ENCODE measurements around the gene NFATC3.

GRCh38 chr16:68263559-68264127, 178.5 kb downstream of the NFATC3 start:
- TF ChIP-seq CTCF (IDR thresholded peaks at IDR 0.05) = no peak
- no peak for TF ChIP-seq POLR2A (IDR thresholded peaks at IDR 0.05)

Data from heart left ventricle (tissue), 13 donors.